SK-N-SH treated with all-trans-retinoic acid at 6 μM for 48 hours (cell line): ENCODE results near the gene WDR48.

Experiments used
- ATAC-seq: fragments of 200-7000 bp; cut with Tn5 transposase; 3 replicates; pipeline ENCODE4 v1.9.1; 2020; ENCODE audit warnings: mild to moderate bottlenecking, moderate library complexity
- ARNTL ChIP-seq: fragments of 450-650 bp; formaldehyde crosslinking; IDR thresholded peaks from 2 replicates; pipeline ENCODE4 v1.5.0; 2020; ENCODE audit warnings: low read depth, mild to moderate bottlenecking, moderate library complexity, borderline replicate concordance
- BACH2 ChIP-seq: fragments of 250-450 bp; sonication (Bioruptor Pico); IDR thresholded peaks from 2 replicates; pipeline ENCODE4 v1.9.0; 2021; ENCODE audit warnings: mild to moderate bottlenecking, borderline replicate concordance
- CREB5 ChIP-seq: fragments of 250-450 bp; sonication (Bioruptor Pico); IDR thresholded peaks from 2 replicates; pipeline ENCODE4 v1.5.1; 2020; ENCODE audit warnings: low read depth, mild to moderate bottlenecking, moderate library complexity
- CSDC2 ChIP-seq: fragments of 250-450 bp; sonication (Bioruptor Pico); IDR thresholded peaks from 2 replicates; pipeline ENCODE4 v1.5.0; 2020; ENCODE audit warnings: mild to moderate bottlenecking, moderate library complexity
- CSRNP3 ChIP-seq: fragments of 250-450 bp; sonication (Bioruptor Pico); IDR thresholded peaks from 2 replicates; pipeline ENCODE4 v1.5.1; 2021; ENCODE audit warnings: mild to moderate bottlenecking, moderate library complexity
- ESRRG ChIP-seq: fragments of 250-450 bp; sonication (Bioruptor Pico); IDR thresholded peaks from 2 replicates; pipeline ENCODE4 v1.6.1; 2021; ENCODE audit warnings: mild to moderate bottlenecking
- ISL1 ChIP-seq: fragments of 250-450 bp; sonication (Bioruptor Pico); IDR thresholded peaks from 2 replicates; pipeline ENCODE4 v2.1.2; 2022; ENCODE audit warnings: mild to moderate bottlenecking, moderate library complexity
- OSR1 ChIP-seq: fragments of 250-450 bp; sonication (Bioruptor Pico); IDR thresholded peaks from 2 replicates; pipeline ENCODE4 v1.8.0; 2022; ENCODE audit warnings: moderate library complexity, mild to moderate bottlenecking, inconsistent platforms
- PATZ1 ChIP-seq: fragments of 250-450 bp; sonication (Bioruptor Pico); IDR thresholded peaks from 2 replicates; pipeline ENCODE4 v1.8.0; 2020; ENCODE audit warnings: mild to moderate bottlenecking, moderate library complexity, borderline replicate concordance
- POU6F1 ChIP-seq: fragments of 250-450 bp; sonication (Bioruptor Pico); IDR thresholded peaks from 2 replicates; pipeline ENCODE4 v1.8.0; 2021; ENCODE audit warnings: low read depth, mild to moderate bottlenecking, moderate library complexity, borderline replicate concordance
- PPARA ChIP-seq: fragments of 250-450 bp; sonication (Bioruptor Pico); IDR thresholded peaks from 2 replicates; pipeline ENCODE4 v1.5.0; 2020; ENCODE audit warnings: mild to moderate bottlenecking, borderline replicate concordance
- RARB ChIP-seq: fragments of 250-450 bp; sonication (Bioruptor Pico); IDR thresholded peaks from 2 replicates; pipeline ENCODE4 v1.8.0; 2021; ENCODE audit warnings: mild to moderate bottlenecking, moderate library complexity
- SNAI2 ChIP-seq: fragments of 250-450 bp; sonication (Bioruptor Pico); IDR thresholded peaks from 2 replicates; pipeline ENCODE4 v1.5.0; 2020; ENCODE audit warnings: mild to moderate bottlenecking, moderate library complexity
- TCF4 ChIP-seq: fragments of 250-450 bp; sonication (Bioruptor Pico); IDR thresholded peaks from 2 replicates; pipeline ENCODE4 v1.8.0; 2021; ENCODE audit warnings: mild to moderate bottlenecking, moderate library complexity, borderline replicate concordance
- TOX ChIP-seq: fragments of 250-450 bp; sonication (Bioruptor Pico); IDR thresholded peaks from 2 replicates; pipeline ENCODE4 v1.8.0; 2021; ENCODE audit warnings: mild to moderate bottlenecking, moderate library complexity, borderline replicate concordance
- TSHZ2 ChIP-seq: fragments of 250-450 bp; sonication (Bioruptor Pico); IDR thresholded peaks from 2 replicates; pipeline ENCODE4 v1.5.0; 2020; ENCODE audit warnings: mild to moderate bottlenecking, moderate library complexity
- ZC3H10 ChIP-seq: fragments of 250-450 bp; sonication (Bioruptor Pico); IDR thresholded peaks from 2 replicates; pipeline ENCODE4 v1.5.1; 2021; ENCODE audit warnings: mild to moderate bottlenecking, moderate library complexity
- ZFP3 ChIP-seq: fragments of 250-450 bp; sonication (Bioruptor Pico); IDR thresholded peaks from 2 replicates; pipeline ENCODE4 v1.5.0; 2020; ENCODE audit warnings: mild to moderate bottlenecking, moderate library complexity
- ZFP30 ChIP-seq: fragments of 450-650 bp; formaldehyde crosslinking; IDR thresholded peaks from 2 replicates; pipeline ENCODE4 v1.5.0; 2022; ENCODE audit warnings: mild to moderate bottlenecking, moderate library complexity
- ZNF565 ChIP-seq: fragments of 450-650 bp; formaldehyde crosslinking; conservative IDR thresholded peaks from 2 replicates; pipeline ENCODE4 v1.5.0; 2020; ENCODE audit warnings: low read depth, mild to moderate bottlenecking, moderate library complexity
- ZNF70 ChIP-seq: fragments of 450-650 bp; formaldehyde crosslinking; IDR thresholded peaks from 2 replicates; pipeline ENCODE4 v1.5.0; 2020; ENCODE audit warnings: mild to moderate bottlenecking, moderate library complexity
- ZNF8 ChIP-seq: fragments of 450-650 bp; formaldehyde crosslinking; IDR thresholded peaks from 2 replicates; pipeline ENCODE4 v1.5.0; 2020; ENCODE audit warnings: mild to moderate bottlenecking, moderate library complexity

The WDR48 gene

GRCh38 chr3:39088456-39088855 lies 36.6 kb downstream of the WDR48 start (continued):
- TF ChIP-seq TSHZ2: no peak
- TF ChIP-seq, all 23 proteins: peak for 0

GRCh38 chr3:39088889-39089288 lies 37.1 kb downstream of the WDR48 start:
- no peak for ATAC-seq
- TF ChIP-seq ESRRG (CRISPR knock-in tag) (no peak), PATZ1 (CRISPR knock-in tag) (no peak), OSR1 (CRISPR knock-in tag) (no peak), PPARA (no peak), TCF4 (CRISPR knock-in tag) (no peak), ISL1 (CRISPR knock-in tag) (no peak), RARB (CRISPR knock-in tag) (no peak), ARNTL (CRISPR knock-in tag) (no peak), ZFP30 (CRISPR knock-in tag) (no peak), ZNF8 (CRISPR knock-in tag) (no peak), SNAI2 (CRISPR knock-in tag) (no peak), CREB5 (CRISPR knock-in tag) (no peak), TOX (no peak), ZNF70 (CRISPR knock-in tag) (no peak), BACH2 (no peak), ZFP3 (CRISPR knock-in tag) (no peak), ZNF565 (CRISPR knock-in tag) (no peak), TSHZ2 (no peak)

GRCh38 chr3:39090922-39091321 lies 39.1 kb downstream of the WDR48 start:
- ATAC-seq: no peak
- TF ChIP-seq ISL1 (CRISPR knock-in tag): no peak
- TF ChIP-seq CREB5 (CRISPR knock-in tag): no peak
- TF ChIP-seq TCF4 (CRISPR knock-in tag): no peak
- TF ChIP-seq ARNTL (CRISPR knock-in tag): no peak
- TF ChIP-seq ZNF8 (CRISPR knock-in tag): no peak
- TF ChIP-seq CSRNP3 (CRISPR knock-in tag): no peak
- TF ChIP-seq OSR1 (CRISPR knock-in tag): no peak
- no peak for TF ChIP-seq ZC3H10 (CRISPR knock-in tag)
- no peak for TF ChIP-seq CSDC2 (CRISPR knock-in tag)
- TF ChIP-seq ZFP3 (CRISPR knock-in tag): no peak
- no peak for TF ChIP-seq SNAI2 (CRISPR knock-in tag)
- no peak for TF ChIP-seq RARB (CRISPR knock-in tag)
- TF ChIP-seq ZNF70 (CRISPR knock-in tag): no peak
- no peak for TF ChIP-seq ESRRG (CRISPR knock-in tag)
- TF ChIP-seq PPARA: no peak
- no peak for TF ChIP-seq TOX
- TF ChIP-seq PATZ1 (CRISPR knock-in tag): no peak
- no peak for TF ChIP-seq POU6F1 (CRISPR knock-in tag)
